Measurements from ENCODE around the gene KMT5B.

Gene KMT5B

DNA sequence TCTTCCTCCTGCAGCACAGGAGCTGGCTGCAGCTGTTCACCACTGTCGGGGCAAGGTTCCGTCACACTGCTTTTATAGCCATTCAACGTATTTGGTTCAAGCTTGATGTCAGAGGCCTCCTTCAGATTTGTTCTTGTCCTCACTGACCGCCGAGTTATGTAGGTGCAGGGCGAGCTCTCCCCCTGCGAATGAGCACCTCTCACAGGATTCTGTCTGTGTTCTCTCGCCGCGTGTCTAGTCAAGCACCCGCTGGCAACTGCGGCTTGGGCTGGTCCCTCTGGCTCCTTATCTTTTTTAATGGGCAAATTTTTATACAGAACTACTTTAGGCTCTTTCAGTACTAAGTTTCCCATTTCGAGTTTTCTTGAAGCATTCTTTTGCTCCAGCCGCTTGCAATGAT lies 54.5 kb downstream of the KMT5B start:
- Histone ChIP-seq H3K4me1 (ENCODE audit: low read length) (no peaks in the 10 kb centered on the region), H3K4me3 (ENCODE audit: low read length) (no peak overlapping the region), H3K9me2 (replicated peaks; ENCODE audit: insufficient read depth, low read length) (no peaks in the 10 kb centered on the region), H4K20me1 (ENCODE audit: insufficient read depth, low read length) (no peaks in the 10 kb centered on the region), H3K79me2 (ENCODE audit: low read length) (no peaks in the 10 kb centered on the region), H3K27me3 (replicated peaks; ENCODE audit: insufficient read depth, low read length) (no peaks in the 10 kb centered on the region), H3K9ac (ENCODE audit: low read length) (no peak overlapping the region), H3K4me2 (ENCODE audit: low read depth, low read length) (no peak overlapping the region), H3K9me3 (replicated peaks; ENCODE audit: insufficient read depth, low read length) (no peaks in the 10 kb centered on the region), H3K36me3 (replicated peaks; ENCODE audit: insufficient read depth, low read length) (no peaks in the 10 kb centered on the region), H2AFZ (ENCODE audit: low read length) (no peak overlapping the region), H3K27ac (ENCODE audit: low read length) (no peak overlapping the region), H3F3A (ENCODE audit: insufficient read depth, low read length) (no peaks in the 10 kb centered on the region)
- no peak for DNase-seq
- TF ChIP-seq EZH2 (optimal IDR thresholded peaks at IDR 0.05; ENCODE audit: low read depth, low read length) = no peak
- TF ChIP-seq, protein P1, sequence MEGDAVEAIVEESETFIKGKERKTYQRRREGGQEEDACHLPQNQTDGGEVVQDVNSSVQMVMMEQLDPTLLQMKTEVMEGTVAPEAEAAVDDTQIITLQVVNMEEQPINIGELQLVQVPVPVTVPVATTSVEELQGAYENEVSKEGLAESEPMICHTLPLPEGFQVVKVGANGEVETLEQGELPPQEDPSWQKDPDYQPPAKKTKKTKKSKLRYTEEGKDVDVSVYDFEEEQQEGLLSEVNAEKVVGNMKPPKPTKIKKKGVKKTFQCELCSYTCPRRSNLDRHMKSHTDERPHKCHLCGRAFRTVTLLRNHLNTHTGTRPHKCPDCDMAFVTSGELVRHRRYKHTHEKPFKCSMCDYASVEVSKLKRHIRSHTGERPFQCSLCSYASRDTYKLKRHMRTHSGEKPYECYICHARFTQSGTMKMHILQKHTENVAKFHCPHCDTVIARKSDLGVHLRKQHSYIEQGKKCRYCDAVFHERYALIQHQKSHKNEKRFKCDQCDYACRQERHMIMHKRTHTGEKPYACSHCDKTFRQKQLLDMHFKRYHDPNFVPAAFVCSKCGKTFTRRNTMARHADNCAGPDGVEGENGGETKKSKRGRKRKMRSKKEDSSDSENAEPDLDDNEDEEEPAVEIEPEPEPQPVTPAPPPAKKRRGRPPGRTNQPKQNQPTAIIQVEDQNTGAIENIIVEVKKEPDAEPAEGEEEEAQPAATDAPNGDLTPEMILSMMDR (IDR thresholded peaks at IDR 0.05; ENCODE audit: low read length) = no peak
- no peak for TF ChIP-seq EZH2phosphoT487 (IDR thresholded peaks at IDR 0.05; ENCODE audit: low read length)

DNA sequence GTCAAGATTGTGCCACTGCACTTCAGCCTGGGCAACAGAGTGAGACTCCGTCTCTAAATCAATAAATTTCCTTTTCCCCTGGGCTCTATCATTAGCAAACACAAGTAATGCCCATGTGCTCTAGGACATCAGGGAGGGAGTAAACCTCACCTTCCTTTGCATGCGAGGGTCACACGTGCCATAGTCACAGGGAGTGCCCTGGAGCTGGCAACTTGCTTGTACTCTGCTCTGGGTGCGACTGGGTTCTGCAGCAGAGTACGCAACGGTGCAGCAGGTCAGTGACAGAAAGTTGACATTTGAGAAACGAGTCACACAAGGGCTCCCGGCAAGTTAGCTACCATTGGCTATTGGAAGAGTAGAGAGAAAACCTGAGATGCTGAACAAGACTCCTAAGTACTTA lies 59.4 kb downstream of the KMT5B start:
- no peak for DNase-seq
- Histone ChIP-seq H3K36me3 (replicated peaks; ENCODE audit: insufficient read depth, low read length) (no peaks in the 10 kb centered on the region), H2AFZ (ENCODE audit: low read length) (no peak overlapping the region), H3K27me3 (replicated peaks; ENCODE audit: insufficient read depth, low read length) (no peaks in the 10 kb centered on the region), H3K9ac (ENCODE audit: low read length) (no peak overlapping the region), H3K4me1 (ENCODE audit: low read length) (no peaks in the 10 kb centered on the region), H3K9me2 (replicated peaks; ENCODE audit: insufficient read depth, low read length) (no peaks in the 10 kb centered on the region), H3K9me3 (replicated peaks; ENCODE audit: insufficient read depth, low read length) (no peaks in the 10 kb centered on the region), H3K4me3 (ENCODE audit: low read length) (no peak overlapping the region), H3F3A (ENCODE audit: insufficient read depth, low read length) (no peaks in the 10 kb centered on the region), H3K27ac (ENCODE audit: low read length) (no peak overlapping the region), H3K79me2 (ENCODE audit: low read length) (no peaks in the 10 kb centered on the region), H3K4me2 (ENCODE audit: low read depth, low read length) (no peak overlapping the region), H4K20me1 (ENCODE audit: insufficient read depth, low read length) (no peaks in the 10 kb centered on the region)
- TF ChIP-seq EZH2 (optimal IDR thresholded peaks at IDR 0.05; ENCODE audit: low read depth, low read length) (no peak), EZH2phosphoT487 (IDR thresholded peaks at IDR 0.05; ENCODE audit: low read length) (no peak)
- TF ChIP-seq, protein P1 (IDR thresholded peaks at IDR 0.05; ENCODE audit: low read length) = no peak

DNA sequence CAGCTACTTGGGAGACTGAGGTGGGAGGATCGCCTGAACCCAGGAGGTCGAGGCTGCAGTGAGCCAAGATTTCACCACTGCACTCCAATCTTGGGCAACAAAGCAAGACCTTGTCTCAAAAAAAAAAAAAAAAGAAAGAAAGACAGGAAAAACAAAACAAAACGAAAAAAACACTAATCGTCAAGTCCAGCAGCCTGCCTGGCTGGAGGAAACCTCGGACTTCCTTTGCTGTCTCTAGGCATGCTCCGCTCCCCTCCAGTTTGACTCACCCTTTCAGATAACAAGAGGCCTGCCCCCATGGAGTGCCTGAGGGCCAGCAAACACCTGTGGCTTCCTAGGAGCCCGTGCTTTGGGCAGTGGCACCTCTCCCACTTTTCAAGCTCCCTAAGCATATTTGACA lies 63.1 kb downstream of the KMT5B start:
- H3K36me3 ChIP-seq (replicated peaks; ENCODE audit: insufficient read depth, low read length) = no peaks in the 10 kb centered on the region
- no peak overlapping the region for H3K4me3 ChIP-seq (ENCODE audit: low read length)
- H3K4me1 ChIP-seq (ENCODE audit: low read length) = no peaks in the 10 kb centered on the region
- no peak for DNase-seq
- H3K9me2 ChIP-seq (replicated peaks; ENCODE audit: insufficient read depth, low read length) = no peaks in the 10 kb centered on the region
- H3K27ac ChIP-seq (ENCODE audit: low read length) = no peak overlapping the region
- H4K20me1 ChIP-seq (ENCODE audit: insufficient read depth, low read length) = no peaks in the 10 kb centered on the region
- H3K9me3 ChIP-seq (replicated peaks; ENCODE audit: insufficient read depth, low read length) = no peaks in the 10 kb centered on the region
- no peak overlapping the region for H3K4me2 ChIP-seq (ENCODE audit: low read depth, low read length)
- no peak overlapping the region for H3K9ac ChIP-seq (ENCODE audit: low read length)
- H3F3A ChIP-seq (ENCODE audit: insufficient read depth, low read length) = no peaks in the 10 kb centered on the region
- H3K79me2 ChIP-seq (ENCODE audit: low read length) = no peaks in the 10 kb centered on the region
- no peak overlapping the region for H2AFZ ChIP-seq (ENCODE audit: low read length)
- TF ChIP-seq, protein P1 (IDR thresholded peaks at IDR 0.05; ENCODE audit: low read length) = no peak
- TF ChIP-seq EZH2phosphoT487 (IDR thresholded peaks at IDR 0.05; ENCODE audit: low read length) (no peak), EZH2 (optimal IDR thresholded peaks at IDR 0.05; ENCODE audit: low read depth, low read length) (no peak)
- no peaks in the 10 kb centered on the region for H3K27me3 ChIP-seq (replicated peaks; ENCODE audit: insufficient read depth, low read length)

All from MM.1S (cell line).